CD4-positive, alpha-beta T cell treated with Interleukin-17A for 1 hour (primary cell): ENCODE measurements around the gene PRSS48.
"Not testable (repeated sequence)": the region's sequence is repeated elsewhere in the genome, so short reads cannot be mapped to it uniquely, and the experiment has no call there.

ENCODE experiments used
- DNase-seq: peaks from one replicate; pipeline ENCODE4 v3.0.0-alpha.2; 2020

The PRSS48 gene

GRCh38 chr4:151263455-151263854, 13.5 kb upstream of the PRSS48 start:
- DNase-seq: no peak

DNA sequence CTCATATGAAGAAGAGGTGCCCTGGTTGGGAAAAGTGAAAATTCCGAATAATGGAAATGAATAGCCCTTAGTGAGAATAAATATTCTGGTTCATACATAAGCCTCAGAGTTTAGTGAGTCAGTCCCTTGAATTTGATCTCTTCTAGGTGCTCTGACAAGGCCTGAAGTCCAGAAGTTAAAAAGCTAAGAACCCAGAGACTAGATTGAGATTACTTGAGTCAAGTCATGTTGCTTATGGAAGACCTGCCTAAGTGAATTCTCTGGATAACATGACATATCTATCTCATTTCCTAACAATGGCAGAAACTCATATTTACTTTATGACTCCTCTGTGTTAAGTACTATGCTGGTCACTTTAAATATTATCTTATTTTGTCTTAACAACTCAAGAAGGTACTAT, 10.5 kb upstream of the PRSS48 start:
- no peak for DNase-seq

GRCh38 chr4:151267104-151267503, 9.9 kb upstream of the PRSS48 start:
- DNase-seq: no peak

DNA sequence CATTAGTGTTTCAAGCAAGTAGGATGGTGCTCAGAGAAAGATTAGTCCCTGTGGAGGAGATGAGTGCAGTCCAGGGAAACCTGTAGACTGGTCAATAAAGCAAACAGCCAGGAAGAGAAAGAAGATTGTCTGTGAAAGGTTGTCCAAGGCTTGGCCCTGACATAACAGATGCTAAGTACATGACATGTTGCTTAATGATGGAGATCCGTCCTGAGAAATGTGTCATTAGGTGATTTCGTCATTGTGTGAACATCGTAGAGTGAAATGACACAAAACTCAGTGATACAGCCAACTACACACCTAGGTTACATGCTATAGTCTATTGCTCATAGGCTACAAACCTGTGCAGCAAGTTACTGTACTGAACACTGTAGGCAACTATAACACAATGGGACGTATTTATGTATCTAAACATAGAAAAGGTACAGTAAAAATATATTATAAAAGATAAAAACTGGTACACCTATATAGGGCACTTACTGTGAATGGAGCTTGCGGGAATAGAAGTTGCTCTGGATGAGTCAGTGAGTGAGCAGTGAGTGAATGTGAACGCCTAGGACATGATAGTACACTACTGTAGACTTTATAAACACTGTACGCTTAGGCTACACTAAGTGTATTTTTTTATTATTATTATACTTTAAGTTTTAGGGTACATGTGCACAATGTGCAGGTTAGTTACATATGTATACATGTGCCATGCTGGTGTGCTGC, 9.0 kb upstream of the PRSS48 start:
- DNase-seq: no peak

DNA sequence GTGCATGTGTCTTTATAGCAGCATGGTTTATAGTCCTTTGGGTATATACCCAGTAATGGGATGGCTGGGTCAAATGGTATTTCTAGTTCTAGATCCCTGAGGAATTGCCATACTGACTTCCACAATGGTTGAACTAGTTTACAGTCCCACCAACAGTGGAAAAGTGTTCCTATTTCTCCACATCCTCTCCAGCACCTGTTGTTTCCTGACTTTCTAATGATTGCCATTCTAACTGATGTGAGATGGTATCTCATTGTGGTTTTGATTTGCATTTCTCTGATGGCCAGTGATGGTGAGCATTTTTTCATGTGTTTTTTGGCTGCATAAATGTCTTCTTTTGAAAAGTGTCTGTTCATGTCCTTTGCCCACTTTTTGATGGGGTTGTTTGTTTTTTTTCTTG, 8.1 kb upstream of the PRSS48 start:
- not testable (repeated sequence) for DNase-seq

DNA sequence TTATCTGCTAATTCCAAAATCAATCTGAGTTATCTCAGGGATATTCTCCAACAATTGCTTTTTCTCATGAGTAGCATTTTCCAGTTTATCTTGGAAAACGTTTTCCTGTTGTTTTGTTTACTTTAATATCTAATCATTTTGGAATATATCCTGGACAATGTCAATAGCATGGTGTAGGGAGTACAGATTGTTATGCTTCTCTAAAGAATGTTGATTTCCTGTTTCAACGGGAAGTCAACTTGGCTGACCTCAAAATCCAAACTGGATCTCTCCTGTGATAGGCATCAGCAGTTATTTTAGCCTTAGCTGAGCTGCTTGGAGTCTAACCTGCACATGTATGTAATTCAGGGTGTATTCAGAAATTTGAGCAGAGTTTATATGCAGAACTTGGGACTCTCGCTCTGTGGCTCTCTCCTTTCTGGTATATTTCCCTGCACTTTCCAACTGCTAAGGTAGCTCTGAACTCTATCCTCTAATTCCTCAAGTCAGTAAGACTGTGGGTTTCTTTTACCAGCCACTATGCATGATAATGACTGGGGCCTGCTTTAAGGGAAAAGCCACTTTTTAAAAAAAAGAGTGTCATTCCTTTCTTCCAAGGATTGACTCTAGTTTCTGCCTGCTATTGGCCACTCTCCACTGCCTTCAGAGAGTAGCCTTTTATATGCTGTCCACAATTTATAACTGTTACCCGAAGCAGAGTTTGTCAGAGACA, 7.7 kb downstream of the PRSS48 start:
- DNase-seq: no peak

DNA sequence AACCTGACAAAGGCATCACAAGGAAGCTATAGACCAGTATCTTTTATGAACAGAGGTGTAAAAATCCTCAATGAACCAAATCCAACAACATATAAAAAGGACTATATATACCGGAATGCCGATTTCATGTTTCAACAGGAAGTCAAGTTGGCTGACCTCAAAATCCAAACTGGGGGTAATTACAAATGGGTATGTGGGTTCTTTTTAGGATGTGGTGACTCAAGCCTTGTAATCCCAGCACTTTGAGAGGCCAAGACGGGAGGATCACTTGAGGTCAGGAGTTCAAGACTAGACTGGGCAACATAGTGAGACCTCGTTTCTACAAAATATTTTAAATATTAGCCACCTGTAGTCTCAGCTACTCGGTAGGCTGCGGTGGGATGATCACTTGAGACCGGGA, 10.4 kb downstream of the PRSS48 start:
- no peak for DNase-seq

GRCh38 chr4:151291485-151291884, 14.5 kb downstream of the PRSS48 start:
- DNase-seq: no peak

DNA sequence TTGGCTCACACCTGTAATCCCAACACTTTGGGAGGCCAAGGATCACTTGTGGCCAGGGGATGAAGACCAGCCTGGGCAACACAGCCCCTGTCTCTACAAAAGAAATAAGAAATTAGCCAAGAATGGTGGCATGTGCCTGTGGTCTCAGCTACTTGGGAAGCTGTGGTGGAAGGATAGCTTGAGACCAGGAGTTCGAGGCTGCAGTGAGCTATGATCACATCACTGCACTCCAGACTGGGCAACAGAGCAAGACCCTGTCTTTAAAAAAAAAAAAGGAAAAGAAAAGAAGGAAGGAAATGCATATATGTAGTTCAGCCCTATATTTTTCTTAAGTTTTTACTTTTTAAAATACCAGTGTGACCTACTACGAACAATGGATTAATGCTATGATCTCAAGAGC, 15.1 kb downstream of the PRSS48 start:
- DNase-seq: no peak

GRCh38 chr4:151294833-151295496, 18.0 kb downstream of the PRSS48 start:
- no peak for DNase-seq

DNA sequence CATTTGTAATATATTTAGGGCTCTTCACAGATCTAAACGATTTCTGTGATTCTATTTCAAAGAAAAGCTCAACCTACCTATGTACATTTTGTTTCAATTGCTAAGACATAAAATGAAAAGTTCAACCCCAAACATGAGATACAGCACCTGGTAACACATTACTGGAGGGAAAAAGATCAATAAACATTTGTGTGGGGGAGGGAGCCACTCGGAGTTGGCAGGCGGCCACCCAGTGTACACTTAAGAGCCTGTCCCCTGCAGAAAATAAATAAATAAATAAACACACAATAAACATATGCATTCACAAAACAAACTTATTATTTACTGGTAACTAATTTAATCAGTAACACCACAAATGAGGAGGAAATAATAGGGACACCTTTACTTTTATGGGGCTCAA, 19.3 kb downstream of the PRSS48 start:
- no peak for DNase-seq

GRCh38 chr4:151297170-151297569, 20.2 kb downstream of the PRSS48 start:
- no peak for DNase-seq

DNA sequence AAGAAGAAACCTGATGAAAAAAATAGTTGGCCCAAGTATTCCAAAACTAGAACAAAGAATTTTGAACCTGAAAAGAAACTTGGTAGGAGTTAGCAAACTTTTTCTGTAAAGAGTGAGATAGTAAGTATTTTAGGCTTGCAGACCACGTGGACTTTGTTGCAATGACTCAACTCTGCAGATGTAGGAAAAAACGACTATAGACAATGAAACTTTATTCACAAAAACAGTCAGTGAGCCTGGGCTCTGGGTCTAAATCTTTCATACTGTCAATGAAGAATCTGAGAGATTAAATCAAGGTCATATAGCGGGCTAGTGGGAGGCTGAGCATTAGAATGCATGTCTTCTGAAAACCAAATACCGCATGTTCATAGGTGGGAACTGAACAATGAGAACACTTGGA, 25.5 kb downstream of the PRSS48 start:
- DNase-seq: no peak

DNA sequence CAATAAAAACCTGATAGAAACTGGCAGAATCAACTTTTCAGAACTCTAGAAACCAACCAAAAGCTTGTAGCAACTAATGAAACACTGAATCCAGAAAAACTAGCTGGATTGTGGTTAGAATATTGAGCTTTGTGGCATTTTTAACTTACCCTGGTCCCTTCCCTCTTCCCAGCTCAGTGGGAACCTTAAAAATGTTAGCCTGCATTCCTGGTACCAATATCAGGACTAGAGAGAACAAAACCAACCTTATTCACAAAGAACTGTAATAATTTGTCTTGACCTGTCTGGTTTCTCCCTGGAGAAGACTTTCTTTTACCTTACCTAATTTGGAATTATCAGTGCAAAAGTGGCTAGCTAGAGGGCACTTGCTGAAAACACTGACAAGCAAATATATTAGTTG, 27.3 kb downstream of the PRSS48 start:
- DNase-seq: no peak

DNA sequence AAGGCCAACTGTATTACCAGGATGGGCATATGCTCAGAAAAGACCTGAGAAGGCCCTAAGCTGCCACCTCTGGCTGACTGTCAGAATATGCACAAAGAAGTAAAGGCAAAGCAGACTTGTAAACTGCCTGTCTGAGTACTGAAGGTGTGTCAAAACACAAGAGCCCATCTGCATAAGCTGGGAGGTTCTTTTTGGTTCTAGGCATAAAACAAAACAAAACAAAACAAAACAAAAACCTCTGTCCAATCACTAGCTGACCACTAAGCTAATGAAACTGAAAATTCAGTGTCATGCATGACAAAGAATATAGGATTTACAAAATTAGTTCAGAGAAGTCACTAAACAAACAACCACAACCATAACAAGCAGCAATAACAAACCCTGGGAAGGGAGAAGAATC, 27.8 kb downstream of the PRSS48 start:
- DNase-seq: no peak

- DNase-seq: no peak
Observed at GRCh38 chr4:151310124-151310728, 33.3 kb downstream of the PRSS48 start.

GRCh38 chr4:151313306-151314009, 36.5 kb downstream of the PRSS48 start:
- DNase-seq: no peak

DNA sequence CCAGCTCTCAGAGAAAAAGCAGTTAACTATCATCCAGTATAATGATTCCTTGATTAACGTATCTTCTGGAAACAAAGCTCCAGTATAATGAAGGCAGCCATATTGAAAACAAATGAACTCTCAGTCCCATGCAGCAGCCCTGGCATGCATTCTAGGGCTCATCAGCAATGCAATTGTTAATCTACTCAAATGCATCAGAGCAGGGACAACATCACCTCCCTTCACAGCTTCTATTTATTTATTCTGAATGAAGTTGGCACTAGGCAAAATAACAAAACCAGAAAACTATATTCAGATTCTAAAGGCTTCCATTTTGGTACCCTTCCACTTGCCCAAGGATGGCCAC, 37.0 kb downstream of the PRSS48 start:
- DNase-seq: no peak

- DNase-seq: no peak
Observed at GRCh38 chr4:151314479-151314878, 37.5 kb downstream of the PRSS48 start.

- no peak for DNase-seq
Observed at GRCh38 chr4:151315212-151315886, 38.4 kb downstream of the PRSS48 start.

DNA sequence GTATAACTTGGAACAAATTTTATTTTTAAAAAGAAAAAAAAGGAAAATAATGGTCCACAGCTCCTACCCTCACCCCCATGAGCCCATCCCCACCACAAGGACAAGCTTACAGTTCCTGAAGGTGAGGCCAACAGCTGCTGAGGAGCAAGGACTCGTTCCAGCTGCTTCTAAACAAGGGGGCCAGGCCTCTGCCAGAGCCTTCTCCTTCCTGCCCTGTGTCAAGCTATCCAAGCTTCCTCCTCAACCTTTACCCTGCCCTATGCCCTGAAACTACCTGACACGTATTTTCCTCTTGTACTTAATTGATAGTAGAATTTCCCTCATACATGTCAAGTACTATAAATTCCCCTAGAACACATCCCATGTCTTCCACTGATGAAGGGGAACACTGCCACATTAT, 39.7 kb downstream of the PRSS48 start:
- no peak for DNase-seq

GRCh38 chr4:151318307-151319006, 41.5 kb downstream of the PRSS48 start:
- DNase-seq: no peak
